ENCODE results near the gene MORN1. TPM values are rescaled to one million over a fixed set of nuclear protein-coding genes. Genes with fewer than 3 reads are reported as not detected.
A peak's percentile ranks its signal among the peaks of the same experiment; 100 is the strongest.
"Not testable (repeated sequence)": the region's sequence is repeated elsewhere in the genome, so short reads cannot be mapped to it uniquely, and the experiment has no call there.

Gene MORN1
- total RNA-seq (2022) (23.2 and 25.9 TPM in 2 replicates), Bru-seq, nascent RNA (percentile 51 among the genes with signal in this experiment), BruChase-seq, experiment 1, labeled RNA remaining after a 6-hour chase (percentile 62 among the genes with signal in this experiment), BruChase-seq, experiment 2, labeled RNA remaining after a 2-hour chase (percentile 62 among the genes with signal in this experiment)
- long read RNA-seq, partial matches to known transcripts: 2 of 10 reads
- long read RNA-seq, other reads (novel, unspliced or antisense): 8 of 10 reads

GRCh38 chr1:2391041-2391930 is at the start of gene MORN1, which contains the start of gene RER1:
Gene MORN1 (minus strand): TSS chr1:2391554. CDS start chr1:2391533, 21 bp downstream.
Gene RER1 (plus strand): TSS chr1:2391841. CDS start chr1:2395791, 3,950 bp downstream.
- CTCF ChIA-PET: interaction anchor here (0.6 to 1.3 kb wide), 5 partner anchors 10 to 196 kb away, joined by 3 to 6 read pairs (median 3); partner anchors contain the start of genes FAAP20 and PANK4

GRCh38 chr1:2440346-2440745 is 49.0 kb upstream of the MORN1 start:
- H3K4me3 Mint-ChIP-seq (ENCODE audit: low read depth, unreplicated experiment); H3K4me1 Mint-ChIP-seq (ENCODE audit: low read depth, unreplicated experiment); H3K36me3 Mint-ChIP-seq (ENCODE audit: insufficient read depth, unreplicated experiment); intact Hi-C loops (cut with micrococcal nuclease; ENCODE audit: unreplicated experiment); H3K9me3 Mint-ChIP-seq (ENCODE audit: low read depth, unreplicated experiment); DNase-seq; BruUV-seq (replicated peaks); H3K27ac Mint-ChIP-seq (ENCODE audit: unreplicated experiment); CTCF ChIA-PET: not testable (repeated sequence)
- peaks cover 55% of the 10 kb centered on the region for H3K27me3 Mint-ChIP-seq (ENCODE audit: unreplicated experiment)

More at GRCh38 chr1:2391041-2391930, at the start of gene MORN1, which contains the start of gene RER1:
- H3K4me1 Mint-ChIP-seq (ENCODE audit: low read depth, unreplicated experiment): peaks cover 21% of the 10 kb centered on the region
- no peaks in the 10 kb centered on the region for H3K9me3 Mint-ChIP-seq (ENCODE audit: low read depth, unreplicated experiment)
- peaks cover 48% of the 10 kb centered on the region for H3K36me3 Mint-ChIP-seq (ENCODE audit: insufficient read depth, unreplicated experiment)
- H3K27me3 Mint-ChIP-seq (ENCODE audit: unreplicated experiment): no peaks in the 10 kb centered on the region
- no peak for TF ChIP-seq CTCF (IDR thresholded peaks at IDR 0.05; ENCODE audit: unreplicated experiment)
- peak; percentile 96 for DNase-seq
- no TSS peak for BruUV-seq (replicated peaks)
- peak within 1 kb of the TSS; percentile 86 for H3K27ac Mint-ChIP-seq (ENCODE audit: unreplicated experiment)
- intact Hi-C loops (cut with micrococcal nuclease; ENCODE audit: unreplicated experiment): no loop called here
- H3K4me3 Mint-ChIP-seq (ENCODE audit: low read depth, unreplicated experiment): peak within 1 kb of the TSS; percentile 79

- CTCF ChIA-PET: no interaction called here
- Mint-ChIP-seq H3K9me3 (ENCODE audit: low read depth, unreplicated experiment) (no peaks in the 10 kb centered on the region), H3K27ac (ENCODE audit: unreplicated experiment) (no peak overlapping the region), H3K4me1 (ENCODE audit: low read depth, unreplicated experiment) (no peaks in the 10 kb centered on the region), H3K36me3 (ENCODE audit: insufficient read depth, unreplicated experiment) (no peaks in the 10 kb centered on the region), H3K27me3 (ENCODE audit: unreplicated experiment) (peaks cover 52% of the 10 kb centered on the region), H3K4me3 (ENCODE audit: low read depth, unreplicated experiment) (no peak overlapping the region)
- BruUV-seq (replicated peaks): no TSS peak
- no peak for TF ChIP-seq CTCF (IDR thresholded peaks at IDR 0.05; ENCODE audit: unreplicated experiment)
- no peak for DNase-seq
- intact Hi-C loops (cut with micrococcal nuclease; ENCODE audit: unreplicated experiment): no loop called here
Observed at GRCh38 chr1:2439369-2439768, 48.0 kb upstream of the MORN1 start.

- Mint-ChIP-seq H3K36me3 (ENCODE audit: insufficient read depth, unreplicated experiment) (no peaks in the 10 kb centered on the region), H3K4me3 (ENCODE audit: low read depth, unreplicated experiment) (no peak overlapping the region), H3K4me1 (ENCODE audit: low read depth, unreplicated experiment) (no peaks in the 10 kb centered on the region), H3K27me3 (ENCODE audit: unreplicated experiment) (peaks cover 52% of the 10 kb centered on the region), H3K27ac (ENCODE audit: unreplicated experiment) (no peak overlapping the region), H3K9me3 (ENCODE audit: low read depth, unreplicated experiment) (no peaks in the 10 kb centered on the region)
- DNase-seq: no peak
- TF ChIP-seq CTCF (IDR thresholded peaks at IDR 0.05; ENCODE audit: unreplicated experiment): no peak
- no TSS peak for BruUV-seq (replicated peaks)
- CTCF ChIA-PET: no interaction called here
- intact Hi-C loops (cut with micrococcal nuclease; ENCODE audit: unreplicated experiment): no loop called here
Observed at GRCh38 chr1:2438641-2439040, 47.3 kb upstream of the MORN1 start.

All from Calu3 (cell line).